Fibroblast of the aortic adventitia (primary cell): ENCODE results near the gene RFTN1. TPM values are rescaled to one million over a fixed set of nuclear protein-coding genes. Genes with fewer than 3 reads are reported as not detected.

Source experiments
- DNase-seq: peaks from one replicate; pipeline ENCODE4 v3.0.0-alpha.2; 2010; ENCODE audit warnings: low read depth
- H3K4me3 ChIP-seq: 2 replicates; pipeline ENCODE4 v1.5.1; 2011; ENCODE audit warnings: low read depth, mild to moderate bottlenecking, control low read depth, low read length, moderate library complexity
- total RNA-seq: library from RNA; depleted of rRNA; stranded (reverse); fragments of >200 nt; gene quantifications from 2 replicates; pipeline ENCODE4 v1.2.3, GENCODE V29; 2012; ENCODE audit warnings: low replicate concordance
- TF ChIP-seq, protein P1 (sequence below): IDR thresholded peaks from 2 replicates; pipeline ENCODE4 v1.5.1; 2011; ENCODE audit warnings: mild to moderate bottlenecking, low read length, control low read depth, inconsistent platforms; ENCODE audit not compliant: insufficient read depth

RFTN1 gene
- total RNA-seq, 1 donor: 54.7 TPM

DNA sequence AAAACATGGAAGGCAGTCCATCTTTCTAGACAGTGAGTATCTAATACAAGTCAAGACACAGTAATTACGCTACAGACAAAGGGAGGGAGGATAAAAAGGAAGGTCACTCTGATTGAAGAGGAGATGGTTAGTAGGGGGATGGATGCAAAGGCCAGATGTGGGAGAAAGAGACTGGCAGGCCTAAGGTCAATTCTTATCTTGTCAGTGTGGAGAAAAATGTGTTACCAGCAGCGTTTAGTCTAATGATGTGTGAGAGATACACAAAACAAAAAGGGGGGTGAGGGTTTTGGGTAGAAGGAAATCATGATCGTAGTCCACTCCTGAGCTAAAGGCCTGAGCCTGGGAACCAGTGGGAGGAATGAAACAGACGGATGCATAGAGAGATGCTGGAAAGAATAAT lies 46.7 kb downstream of the RFTN1 start:
- H3K4me3 ChIP-seq: no peak overlapping the region
- TF ChIP-seq, protein P1, sequence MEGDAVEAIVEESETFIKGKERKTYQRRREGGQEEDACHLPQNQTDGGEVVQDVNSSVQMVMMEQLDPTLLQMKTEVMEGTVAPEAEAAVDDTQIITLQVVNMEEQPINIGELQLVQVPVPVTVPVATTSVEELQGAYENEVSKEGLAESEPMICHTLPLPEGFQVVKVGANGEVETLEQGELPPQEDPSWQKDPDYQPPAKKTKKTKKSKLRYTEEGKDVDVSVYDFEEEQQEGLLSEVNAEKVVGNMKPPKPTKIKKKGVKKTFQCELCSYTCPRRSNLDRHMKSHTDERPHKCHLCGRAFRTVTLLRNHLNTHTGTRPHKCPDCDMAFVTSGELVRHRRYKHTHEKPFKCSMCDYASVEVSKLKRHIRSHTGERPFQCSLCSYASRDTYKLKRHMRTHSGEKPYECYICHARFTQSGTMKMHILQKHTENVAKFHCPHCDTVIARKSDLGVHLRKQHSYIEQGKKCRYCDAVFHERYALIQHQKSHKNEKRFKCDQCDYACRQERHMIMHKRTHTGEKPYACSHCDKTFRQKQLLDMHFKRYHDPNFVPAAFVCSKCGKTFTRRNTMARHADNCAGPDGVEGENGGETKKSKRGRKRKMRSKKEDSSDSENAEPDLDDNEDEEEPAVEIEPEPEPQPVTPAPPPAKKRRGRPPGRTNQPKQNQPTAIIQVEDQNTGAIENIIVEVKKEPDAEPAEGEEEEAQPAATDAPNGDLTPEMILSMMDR: no peak
- no peak for DNase-seq

DNA sequence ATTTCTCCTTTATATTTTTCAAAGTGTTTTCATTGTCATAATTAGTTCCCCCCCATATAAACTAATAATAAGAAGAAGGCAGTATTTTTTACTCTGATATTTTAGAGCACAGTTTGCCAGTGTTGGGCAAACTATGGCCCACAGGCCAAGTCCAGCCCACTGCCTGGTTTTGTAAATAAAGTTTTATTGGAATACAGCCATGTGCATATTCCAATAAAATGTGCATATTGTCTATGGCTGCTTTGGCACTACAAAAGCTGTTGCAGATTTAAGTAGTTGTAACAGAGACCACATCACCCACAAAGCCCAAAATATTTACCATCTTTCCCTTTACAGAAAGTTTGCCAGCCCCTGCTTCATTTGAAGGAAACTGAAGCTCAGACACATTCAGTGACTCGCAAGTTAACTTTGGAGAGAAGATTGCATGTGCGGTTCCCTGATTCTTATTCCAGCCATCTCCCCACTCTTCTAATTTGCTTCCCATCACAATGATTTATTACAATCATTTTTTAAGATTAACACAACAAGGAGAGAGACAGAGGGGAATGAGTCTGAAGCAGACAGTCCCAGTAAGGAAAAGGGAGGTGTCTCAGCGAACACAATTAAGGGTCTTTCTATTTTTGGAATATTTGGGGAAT lies 48.9 kb downstream of the RFTN1 start:
- H3K4me3 ChIP-seq: no peak overlapping the region
- peak; percentile 63 for DNase-seq
- TF ChIP-seq, protein P1: no peak

DNA sequence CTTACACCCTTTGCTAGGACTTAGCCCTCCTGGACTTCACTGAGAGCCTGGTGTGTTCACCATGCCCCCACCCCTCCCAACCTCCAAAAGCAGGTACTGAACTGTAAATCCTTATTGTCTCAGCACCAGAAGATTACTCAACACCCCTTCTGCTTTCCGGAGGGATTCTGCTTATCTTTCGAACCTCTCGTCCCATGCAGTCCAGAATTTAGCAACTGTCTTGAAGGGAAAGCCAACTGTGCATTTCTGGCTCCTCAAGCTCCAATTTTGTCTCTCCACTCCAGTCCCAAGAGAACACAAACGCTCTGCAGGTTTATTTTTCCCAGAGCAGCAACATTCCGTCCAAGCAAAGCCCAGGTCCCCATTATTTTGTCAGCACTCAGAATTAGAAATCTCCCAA lies 49.6 kb downstream of the RFTN1 start:
- H3K4me3 ChIP-seq: no peak overlapping the region
- no peak for DNase-seq
- TF ChIP-seq, protein P1: no peak

DNA sequence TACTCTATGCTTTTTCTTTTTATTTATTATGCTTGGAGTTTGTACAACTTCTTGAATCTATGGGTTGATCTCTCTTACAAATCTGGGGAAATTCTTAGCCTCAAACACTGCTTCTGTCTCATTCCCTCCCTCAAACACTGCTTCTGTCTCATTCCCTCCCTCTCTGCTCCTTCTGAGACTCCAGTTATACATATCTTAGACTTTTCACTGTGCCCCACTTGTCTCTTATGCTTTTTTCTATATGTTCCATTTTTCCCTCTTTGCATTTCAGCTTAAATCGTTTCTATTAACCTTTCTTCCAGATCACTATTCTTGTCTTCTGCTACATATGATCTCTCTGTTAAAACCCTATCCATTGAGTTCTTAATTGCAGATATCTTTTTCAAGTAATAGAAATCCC lies 50.4 kb downstream of the RFTN1 start:
- TF ChIP-seq, protein P1: no peak
- no peak overlapping the region for H3K4me3 ChIP-seq
- DNase-seq: no peak

DNA sequence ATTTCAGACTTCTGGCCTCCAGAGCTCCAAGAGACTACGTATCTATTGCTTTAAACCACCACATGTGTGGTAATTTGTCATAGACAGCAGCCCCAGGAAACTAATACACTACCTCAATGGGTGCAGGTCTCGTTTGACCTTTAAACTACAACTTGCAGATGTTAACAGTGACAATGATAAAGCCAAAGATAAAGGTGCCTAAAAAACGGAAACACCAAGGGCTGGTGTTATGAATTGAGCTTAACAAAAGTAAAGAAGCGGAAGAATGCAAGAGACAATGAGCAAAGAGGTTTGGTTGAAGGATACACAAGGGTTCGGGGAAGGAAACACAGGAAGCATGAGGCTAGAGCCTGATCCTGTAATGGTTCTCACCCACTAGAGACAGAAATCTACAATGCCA lies 50.8 kb downstream of the RFTN1 start:
- TF ChIP-seq, protein P1: no peak
- no peak for DNase-seq
- H3K4me3 ChIP-seq: no peak overlapping the region

DNA sequence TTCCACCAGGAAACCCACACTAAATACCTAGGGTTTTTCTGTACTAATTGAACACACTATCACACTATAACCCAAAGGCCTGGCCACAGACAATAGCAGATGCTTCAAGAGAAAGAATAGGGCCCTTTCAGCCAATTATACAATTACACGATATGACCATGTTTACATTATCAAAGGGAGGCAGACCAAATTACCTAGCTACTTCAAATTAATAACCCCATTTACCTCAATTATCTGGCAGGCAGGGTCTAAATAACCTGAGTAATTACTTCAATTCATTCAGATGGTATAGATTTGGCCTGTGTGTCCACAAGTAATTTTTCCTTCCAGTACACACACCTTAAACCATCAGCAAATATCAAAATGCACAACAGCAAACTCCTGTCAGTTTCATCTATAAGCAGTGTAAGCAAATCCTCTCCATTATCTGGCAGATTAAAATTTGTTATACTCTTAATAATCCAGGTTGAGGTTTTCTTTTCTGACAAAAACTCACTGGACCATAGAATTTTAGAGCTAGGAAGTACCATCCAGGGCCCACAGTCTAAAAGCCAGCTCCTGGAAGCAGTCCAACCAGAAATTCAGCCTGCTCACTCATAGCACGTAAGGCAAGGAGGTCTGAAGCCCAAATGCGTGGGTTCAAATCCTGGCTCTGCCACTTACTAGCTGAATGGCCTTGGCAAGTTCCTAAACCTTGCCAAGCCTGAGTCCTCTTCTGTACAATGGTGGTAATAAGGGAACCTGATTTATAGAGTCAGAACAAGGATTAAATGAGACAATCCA lies 51.8 kb downstream of the RFTN1 start:
- DNase-seq: no peak
- TF ChIP-seq, protein P1: no peak
- H3K4me3 ChIP-seq: no peak overlapping the region

DNA sequence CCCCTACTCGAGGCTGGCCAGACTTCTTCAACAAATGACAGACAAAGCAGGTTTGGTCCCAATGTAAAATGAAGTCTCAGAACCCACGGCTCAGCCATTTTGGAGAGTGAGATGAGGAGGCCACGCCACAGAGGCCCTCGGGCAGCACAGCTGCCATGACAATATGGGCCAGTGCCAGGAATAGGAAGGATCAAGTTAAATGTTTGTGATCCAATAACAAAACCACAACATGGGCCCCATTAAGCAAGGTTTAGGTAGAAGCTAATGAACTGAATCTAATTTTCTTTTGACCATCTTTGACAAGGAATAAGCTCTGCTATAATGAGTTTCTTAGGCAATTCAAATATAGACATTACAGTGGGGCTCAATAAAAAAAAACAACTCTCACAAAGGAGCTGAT lies 52.6 kb downstream of the RFTN1 start:
- no peak overlapping the region for H3K4me3 ChIP-seq
- TF ChIP-seq, protein P1: no peak
- no peak for DNase-seq
